PC-9 (cell line): ENCODE data around the gene CPN2.

Experiments
- EZH2 ChIP-seq: fragments of 200-600 bp; sonication (generic); IDR thresholded peaks from 2 replicates; pipeline ENCODE4 v1.8.0; 2017; ENCODE audit warnings: antibody characterized with exemption, low read depth
- TF ChIP-seq, protein P1 (sequence below): fragments of 200-600 bp; sonication (generic); conservative IDR thresholded peaks from 2 replicates; pipeline ENCODE4 v1.6.1; 2017; ENCODE audit warnings: mixed run types, antibody characterized with exemption, mild to moderate bottlenecking, moderate library complexity

DNA sequence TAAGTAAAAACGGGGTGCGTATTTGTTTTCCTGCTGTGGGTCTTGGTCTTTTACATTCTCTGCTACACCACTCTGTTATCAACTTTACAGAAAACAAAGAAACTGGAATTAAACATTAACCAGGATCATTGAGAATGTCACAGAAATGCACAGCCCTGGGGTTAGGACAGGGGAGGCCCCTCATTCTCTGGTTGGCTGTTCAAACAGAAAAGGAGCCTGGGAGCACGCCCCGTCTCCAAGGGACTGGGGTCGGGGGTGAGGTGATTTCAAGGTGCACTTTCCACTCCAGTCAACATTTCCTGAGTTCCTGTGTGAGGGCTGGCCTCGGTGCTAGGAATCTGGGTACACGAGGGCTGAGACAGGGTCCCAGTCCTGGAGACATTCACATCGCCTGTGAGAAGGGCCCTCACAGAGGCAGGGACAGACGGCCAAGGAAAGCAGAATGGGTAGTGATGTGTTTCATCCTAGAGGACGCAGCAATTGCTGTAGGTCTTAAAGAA, 30.3 kb downstream of the CPN2 start:
- TF ChIP-seq, protein P1, sequence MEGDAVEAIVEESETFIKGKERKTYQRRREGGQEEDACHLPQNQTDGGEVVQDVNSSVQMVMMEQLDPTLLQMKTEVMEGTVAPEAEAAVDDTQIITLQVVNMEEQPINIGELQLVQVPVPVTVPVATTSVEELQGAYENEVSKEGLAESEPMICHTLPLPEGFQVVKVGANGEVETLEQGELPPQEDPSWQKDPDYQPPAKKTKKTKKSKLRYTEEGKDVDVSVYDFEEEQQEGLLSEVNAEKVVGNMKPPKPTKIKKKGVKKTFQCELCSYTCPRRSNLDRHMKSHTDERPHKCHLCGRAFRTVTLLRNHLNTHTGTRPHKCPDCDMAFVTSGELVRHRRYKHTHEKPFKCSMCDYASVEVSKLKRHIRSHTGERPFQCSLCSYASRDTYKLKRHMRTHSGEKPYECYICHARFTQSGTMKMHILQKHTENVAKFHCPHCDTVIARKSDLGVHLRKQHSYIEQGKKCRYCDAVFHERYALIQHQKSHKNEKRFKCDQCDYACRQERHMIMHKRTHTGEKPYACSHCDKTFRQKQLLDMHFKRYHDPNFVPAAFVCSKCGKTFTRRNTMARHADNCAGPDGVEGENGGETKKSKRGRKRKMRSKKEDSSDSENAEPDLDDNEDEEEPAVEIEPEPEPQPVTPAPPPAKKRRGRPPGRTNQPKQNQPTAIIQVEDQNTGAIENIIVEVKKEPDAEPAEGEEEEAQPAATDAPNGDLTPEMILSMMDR = no peak
- TF ChIP-seq EZH2 = no peak
